Dermis lymphatic vessel endothelial cell (primary cell): ENCODE results near the gene FGF18. TPM values are rescaled to one million over a fixed set of nuclear protein-coding genes. Genes with fewer than 3 reads are reported as not detected.

Source experiments
- total RNA-seq: library from RNA; depleted of rRNA; stranded (reverse); fragments of >200 nt; gene quantifications from 2 replicates; pipeline ENCODE4 v1.2.1, GENCODE V29; 2014

The FGF18 gene, protein sequence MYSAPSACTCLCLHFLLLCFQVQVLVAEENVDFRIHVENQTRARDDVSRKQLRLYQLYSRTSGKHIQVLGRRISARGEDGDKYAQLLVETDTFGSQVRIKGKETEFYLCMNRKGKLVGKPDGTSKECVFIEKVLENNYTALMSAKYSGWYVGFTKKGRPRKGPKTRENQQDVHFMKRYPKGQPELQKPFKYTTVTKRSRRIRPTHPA
- total RNA-seq, result under 0.01 TPM in 1 of 2 replicates, not detected in the other

DNA sequence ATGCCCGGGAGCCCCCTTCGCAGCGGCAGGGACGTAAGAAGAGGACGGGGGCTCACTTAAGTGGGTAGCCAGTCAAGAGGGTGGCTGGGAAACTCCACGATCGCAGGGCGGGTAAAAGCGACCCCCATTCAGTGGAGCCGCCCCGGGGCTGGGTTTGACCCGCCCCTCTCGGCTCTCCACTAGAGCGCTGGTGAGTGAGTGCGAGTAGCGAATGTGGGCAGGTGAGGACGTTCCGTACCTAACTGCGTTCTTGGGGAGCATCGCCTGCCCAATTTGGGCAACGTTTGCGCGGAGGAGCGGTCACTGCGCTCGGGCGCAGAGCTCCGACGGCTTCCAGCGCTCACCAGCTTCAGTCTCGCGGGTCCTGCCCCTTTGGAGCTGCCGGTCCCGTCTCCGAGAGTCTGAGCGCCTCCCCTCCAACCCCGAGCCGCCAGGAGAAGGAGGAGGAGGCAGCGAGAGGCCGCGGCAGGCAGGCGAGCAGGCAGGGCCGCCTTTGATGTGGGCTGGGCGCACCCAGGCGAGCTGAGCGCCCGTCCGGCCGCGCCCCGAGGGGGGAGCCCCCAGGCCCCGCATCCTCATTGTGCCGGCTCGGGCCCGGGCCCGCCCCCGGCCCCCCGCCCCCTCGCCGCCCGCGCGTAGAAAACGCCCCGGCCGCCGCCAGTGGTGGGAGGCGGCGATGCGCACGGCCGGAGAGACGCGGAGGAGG is at the start of gene FGF18:
Gene FGF18 (plus strand): TSS at position 666 of the 706 bp plus-strand sequence. CDS start 553 bp downstream, outside the sequence.

GRCh38 chr5:171387345-171387969 is 32.0 kb upstream of the FGF18 start, which contains the start of gene NPM1:
TSS of gene NPM1 (plus strand) at chr5:171387849. CDS start at chr5:171387949, 100 bp downstream.

Other genes with a start within 250 kb of the FGF18 start
- not detected in 2 replicates for gene TLX3, start 110.4 kb upstream of the FGF18 start, total RNA-seq
- gene NPM1, start 31.8 kb upstream of the FGF18 start, total RNA-seq, result 818 and 1,324 TPM in 2 replicates